Liver (tissue), 9 donors: ENCODE results near the gene TMEM87A. TPM values are rescaled to one million over a fixed set of nuclear protein-coding genes. Genes with fewer than 3 reads are reported as not detected.
A peak's percentile ranks its signal among the peaks of the same experiment; 100 is the strongest.

ENCODE experiments used
- DNase-seq: peaks from one replicate; pipeline ENCODE4 v3.0.0-alpha.2; 2017; ENCODE audit warnings: low spot score
- H3K27ac ChIP-seq, 2 donors: one replicate each; pipeline ENCODE4 v1.7.0; 2013; ENCODE audit warnings: inconsistent platforms in 2 of 2, low read length in 2 of 2, control low read depth in 1 of 2, low read depth in 1 of 2, mild to moderate bottlenecking in 1 of 2
- H3K27me3 ChIP-seq, 4 donors: one replicate each; pipeline versions ENCODE4 v1.6.1 to v1.7.0; 2013; ENCODE audit warnings: low read length in 3 of 4, inconsistent platforms in 1 of 4, mild to moderate bottlenecking in 1 of 4, moderate library complexity in 1 of 4; ENCODE audit not compliant: control insufficient read depth in 4 of 4, insufficient read depth in 4 of 4
- H3K36me3 ChIP-seq, 4 donors: one replicate each; pipeline versions ENCODE4 v1.6.1 to v1.7.0; 2013; ENCODE audit warnings: low read length in 3 of 4, mild to moderate bottlenecking in 3 of 4, low read depth in 1 of 4, moderate library complexity in 1 of 4; ENCODE audit not compliant: control insufficient read depth in 4 of 4, insufficient read depth in 3 of 4
- H3K4me1 ChIP-seq, 4 donors: one replicate each; pipeline versions ENCODE4 v1.6.1 to v1.7.0; 2013; ENCODE audit warnings: low read length in 3 of 4, mild to moderate bottlenecking in 3 of 4, moderate library complexity in 1 of 4; ENCODE audit not compliant: control insufficient read depth in 4 of 4, insufficient read depth in 4 of 4
- H3K4me3 ChIP-seq, 3 donors: one replicate each; pipeline versions ENCODE4 v1.6.1 to v1.7.0; 2013; ENCODE audit warnings: low read length in 3 of 3, control low read depth in 1 of 3, low read depth in 1 of 3, mild to moderate bottlenecking in 1 of 3
- H3K9ac ChIP-seq, 2 donors: one replicate each; pipeline ENCODE4 v1.7.0; 2013; ENCODE audit warnings: low read length in 2 of 2, mild to moderate bottlenecking in 2 of 2, moderate library complexity in 2 of 2, control low read depth in 1 of 2, low read depth in 1 of 2
- H3K9me3 ChIP-seq, 4 donors: one replicate each; pipeline versions ENCODE4 v1.6.1 to v1.7.0; 2013; ENCODE audit warnings: low read length in 3 of 4; ENCODE audit not compliant: control insufficient read depth in 4 of 4
- EGR1 ChIP-seq, 2 donors: IDR thresholded peaks; 2 replicates each; pipeline ENCODE4 v1.6.1; 2016 to 2018; ENCODE audit warnings: antibody characterized with exemption in 2 of 2, low read depth in 2 of 2
- FOXA1 ChIP-seq: IDR thresholded peaks from 2 replicates; pipeline ENCODE4 v1.6.1; 2016; ENCODE audit warnings: antibody characterized with exemption
- FOXA2 ChIP-seq: IDR thresholded peaks from 2 replicates; pipeline ENCODE4 v1.6.1; 2016; ENCODE audit warnings: antibody characterized with exemption
- GABPA ChIP-seq, 2 donors: IDR thresholded peaks in 1 of 2; conservative IDR thresholded peaks in 1 of 2; 2 replicates each; pipeline ENCODE4 v1.6.1; 2016; ENCODE audit warnings: antibody characterized with exemption in 2 of 2, mild to moderate bottlenecking in 1 of 2, moderate library complexity in 1 of 2
- HNF4A ChIP-seq, 2 donors: conservative IDR thresholded peaks; 2 replicates each; pipeline ENCODE4 v1.6.1; 2016; ENCODE audit warnings: antibody characterized with exemption in 2 of 2, mild to moderate bottlenecking in 2 of 2
- HNF4G ChIP-seq: IDR thresholded peaks from 2 replicates; pipeline ENCODE4 v1.6.1; 2016; ENCODE audit warnings: antibody characterized with exemption
- JUND ChIP-seq, 2 donors: IDR thresholded peaks; 2 replicates each; pipeline ENCODE4 v1.6.1; 2016; ENCODE audit warnings: antibody characterized with exemption in 2 of 2
- MAX ChIP-seq: IDR thresholded peaks from 2 replicates; pipeline ENCODE4 v1.6.1; 2016; ENCODE audit warnings: antibody characterized with exemption
- NR2F2 ChIP-seq: IDR thresholded peaks from 2 replicates; pipeline ENCODE4 v1.6.1; 2016; ENCODE audit warnings: antibody characterized with exemption
- RAD21 ChIP-seq, 2 donors: IDR thresholded peaks; 2 replicates each; pipeline ENCODE4 v1.6.1; 2016; ENCODE audit warnings: antibody characterized with exemption in 2 of 2, mild to moderate bottlenecking in 2 of 2
- RXRA ChIP-seq, 2 donors: IDR thresholded peaks; 2 replicates each; pipeline ENCODE4 v1.6.1; 2017 to 2018; ENCODE audit warnings: antibody characterized with exemption in 2 of 2, mild to moderate bottlenecking in 1 of 2
- SP1 ChIP-seq: IDR thresholded peaks from 2 replicates; pipeline ENCODE4 v1.6.1; 2018; ENCODE audit warnings: antibody characterized with exemption, mild to moderate bottlenecking
- TAF1 ChIP-seq: conservative IDR thresholded peaks from 2 replicates; pipeline ENCODE4 v1.6.1; 2016; ENCODE audit warnings: antibody characterized with exemption, mild to moderate bottlenecking
- YY1 ChIP-seq: IDR thresholded peaks from 2 replicates; pipeline ENCODE4 v1.6.1; 2016; ENCODE audit warnings: antibody characterized with exemption, mild to moderate bottlenecking
- WGBS: extraction: QIAGEN DNeasy Blood & Tissue Kit; methylation state at CpG from one replicate; pipeline ENCODE4 v1.1.7; 2013; 5-methylcytosine and 5-hydroxymethylcytosine counted together
- polyA plus RNA-seq, 2 donors: library from polyadenylated mRNA; stranded (reverse) in 1 of 2; unstranded in 1 of 2; fragments of 200-250 nt in 1 of 2; fragments of >200 nt in 1 of 2; fragmentation: Nextera tagmentation in 1 of 2; extraction: Ambion mirVana in 1 of 2; gene quantifications; one replicate each; pipeline versions ENCODE4 v1.2.1 to v1.2.3, GENCODE V29; 2013 to 2015
- total RNA-seq, 2 donors: library from RNA; depleted of rRNA; stranded (reverse); fragments of >200 nt; gene quantifications; one replicate each; pipeline ENCODE4 v1.2.3, GENCODE V29; 2014
- TF ChIP-seq, protein P1 (sequence below): IDR thresholded peaks from 2 replicates; pipeline ENCODE4 v1.6.1; 2016; ENCODE audit warnings: antibody characterized with exemption
- TF ChIP-seq, protein P2 (sequence below): IDR thresholded peaks from 2 replicates; pipeline ENCODE4 v1.6.1; 2016; ENCODE audit warnings: antibody characterized with exemption
- TF ChIP-seq, protein P3 (sequence below): IDR thresholded peaks from 2 replicates; pipeline ENCODE4 v1.6.1; 2016; ENCODE audit warnings: antibody characterized with exemption, mild to moderate bottlenecking
- TF ChIP-seq, protein P4 (sequence below): fragments of 150-350 bp; IDR thresholded peaks from 2 replicates; pipeline ENCODE4 v1.5.1; 2017; ENCODE audit warnings: improper control_type of control experiment, low read depth, low read length; ENCODE audit not compliant: missing input control
- donor health status: healthy.
- donor health status: healthy.
- donor health status: healthy.
- donor health status: healthy.
- donor health status: healthy.

The TMEM87A gene
- total and polyA plus RNA-seq, 4 donors: 9.2 to 27.3 (median 21.8) TPM

GRCh38 chr15:42314818-42315217 lies 41.6 kb upstream of the TMEM87A start:
- H3K27me3 ChIP-seq: no peaks in the 10 kb centered on the region
- no peak overlapping the region for H3K9ac ChIP-seq
- H3K27ac ChIP-seq: no peak overlapping the region
- H3K9me3 ChIP-seq: no peaks in the 10 kb centered on the region
- H3K4me3 ChIP-seq: no peak overlapping the region
- no peak for DNase-seq
- peaks cover 0 to 9% (median 4%) of the 10 kb centered on the region in 4 donors for H3K4me1 ChIP-seq
- TF ChIP-seq FOXA1 (no peak), EGR1 (IDR thresholded peaks at IDR 0.05; ENCODE audit: low read depth in 2 of 2) (no peak), SP1 (no peak), JUND (IDR thresholded peaks at IDR 0.05) (no peak), RXRA (IDR thresholded peaks at IDR 0.05) (peak in 1 of 2 donors; percentile 23), GABPA (IDR thresholded peaks at IDR 0.05 in 1 of 2, conservative IDR thresholded peaks at IDR 0.05 in 1 of 2) (peak in 1 of 2 donors; percentile 24), HNF4G (peak; percentile 58), NR2F2 (no peak), MAX (no peak), HNF4A (conservative IDR thresholded peaks at IDR 0.05) (peak; percentile 85 to 93), YY1 (peak; percentile 45), RAD21 (IDR thresholded peaks at IDR 0.05) (peak; percentile 43 to 51), TAF1 (no peak), FOXA2 (no peak)
- TF ChIP-seq, protein P1, sequence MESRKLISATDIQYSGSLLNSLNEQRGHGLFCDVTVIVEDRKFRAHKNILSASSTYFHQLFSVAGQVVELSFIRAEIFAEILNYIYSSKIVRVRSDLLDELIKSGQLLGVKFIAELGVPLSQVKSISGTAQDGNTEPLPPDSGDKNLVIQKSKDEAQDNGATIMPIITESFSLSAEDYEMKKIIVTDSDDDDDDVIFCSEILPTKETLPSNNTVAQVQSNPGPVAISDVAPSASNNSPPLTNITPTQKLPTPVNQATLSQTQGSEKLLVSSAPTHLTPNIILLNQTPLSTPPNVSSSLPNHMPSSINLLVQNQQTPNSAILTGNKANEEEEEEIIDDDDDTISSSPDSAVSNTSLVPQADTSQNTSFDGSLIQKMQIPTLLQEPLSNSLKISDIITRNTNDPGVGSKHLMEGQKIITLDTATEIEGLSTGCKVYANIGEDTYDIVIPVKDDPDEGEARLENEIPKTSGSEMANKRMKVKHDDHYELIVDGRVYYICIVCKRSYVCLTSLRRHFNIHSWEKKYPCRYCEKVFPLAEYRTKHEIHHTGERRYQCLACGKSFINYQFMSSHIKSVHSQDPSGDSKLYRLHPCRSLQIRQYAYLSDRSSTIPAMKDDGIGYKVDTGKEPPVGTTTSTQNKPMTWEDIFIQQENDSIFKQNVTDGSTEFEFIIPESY: no peak
- TF ChIP-seq, protein P2, sequence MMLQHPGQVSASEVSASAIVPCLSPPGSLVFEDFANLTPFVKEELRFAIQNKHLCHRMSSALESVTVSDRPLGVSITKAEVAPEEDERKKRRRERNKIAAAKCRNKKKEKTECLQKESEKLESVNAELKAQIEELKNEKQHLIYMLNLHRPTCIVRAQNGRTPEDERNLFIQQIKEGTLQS: no peak
- TF ChIP-seq, protein P3, sequence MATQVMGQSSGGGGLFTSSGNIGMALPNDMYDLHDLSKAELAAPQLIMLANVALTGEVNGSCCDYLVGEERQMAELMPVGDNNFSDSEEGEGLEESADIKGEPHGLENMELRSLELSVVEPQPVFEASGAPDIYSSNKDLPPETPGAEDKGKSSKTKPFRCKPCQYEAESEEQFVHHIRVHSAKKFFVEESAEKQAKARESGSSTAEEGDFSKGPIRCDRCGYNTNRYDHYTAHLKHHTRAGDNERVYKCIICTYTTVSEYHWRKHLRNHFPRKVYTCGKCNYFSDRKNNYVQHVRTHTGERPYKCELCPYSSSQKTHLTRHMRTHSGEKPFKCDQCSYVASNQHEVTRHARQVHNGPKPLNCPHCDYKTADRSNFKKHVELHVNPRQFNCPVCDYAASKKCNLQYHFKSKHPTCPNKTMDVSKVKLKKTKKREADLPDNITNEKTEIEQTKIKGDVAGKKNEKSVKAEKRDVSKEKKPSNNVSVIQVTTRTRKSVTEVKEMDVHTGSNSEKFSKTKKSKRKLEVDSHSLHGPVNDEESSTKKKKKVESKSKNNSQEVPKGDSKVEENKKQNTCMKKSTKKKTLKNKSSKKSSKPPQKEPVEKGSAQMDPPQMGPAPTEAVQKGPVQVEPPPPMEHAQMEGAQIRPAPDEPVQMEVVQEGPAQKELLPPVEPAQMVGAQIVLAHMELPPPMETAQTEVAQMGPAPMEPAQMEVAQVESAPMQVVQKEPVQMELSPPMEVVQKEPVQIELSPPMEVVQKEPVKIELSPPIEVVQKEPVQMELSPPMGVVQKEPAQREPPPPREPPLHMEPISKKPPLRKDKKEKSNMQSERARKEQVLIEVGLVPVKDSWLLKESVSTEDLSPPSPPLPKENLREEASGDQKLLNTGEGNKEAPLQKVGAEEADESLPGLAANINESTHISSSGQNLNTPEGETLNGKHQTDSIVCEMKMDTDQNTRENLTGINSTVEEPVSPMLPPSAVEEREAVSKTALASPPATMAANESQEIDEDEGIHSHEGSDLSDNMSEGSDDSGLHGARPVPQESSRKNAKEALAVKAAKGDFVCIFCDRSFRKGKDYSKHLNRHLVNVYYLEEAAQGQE: no peak
- TF ChIP-seq, protein P4, sequence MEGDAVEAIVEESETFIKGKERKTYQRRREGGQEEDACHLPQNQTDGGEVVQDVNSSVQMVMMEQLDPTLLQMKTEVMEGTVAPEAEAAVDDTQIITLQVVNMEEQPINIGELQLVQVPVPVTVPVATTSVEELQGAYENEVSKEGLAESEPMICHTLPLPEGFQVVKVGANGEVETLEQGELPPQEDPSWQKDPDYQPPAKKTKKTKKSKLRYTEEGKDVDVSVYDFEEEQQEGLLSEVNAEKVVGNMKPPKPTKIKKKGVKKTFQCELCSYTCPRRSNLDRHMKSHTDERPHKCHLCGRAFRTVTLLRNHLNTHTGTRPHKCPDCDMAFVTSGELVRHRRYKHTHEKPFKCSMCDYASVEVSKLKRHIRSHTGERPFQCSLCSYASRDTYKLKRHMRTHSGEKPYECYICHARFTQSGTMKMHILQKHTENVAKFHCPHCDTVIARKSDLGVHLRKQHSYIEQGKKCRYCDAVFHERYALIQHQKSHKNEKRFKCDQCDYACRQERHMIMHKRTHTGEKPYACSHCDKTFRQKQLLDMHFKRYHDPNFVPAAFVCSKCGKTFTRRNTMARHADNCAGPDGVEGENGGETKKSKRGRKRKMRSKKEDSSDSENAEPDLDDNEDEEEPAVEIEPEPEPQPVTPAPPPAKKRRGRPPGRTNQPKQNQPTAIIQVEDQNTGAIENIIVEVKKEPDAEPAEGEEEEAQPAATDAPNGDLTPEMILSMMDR: no peak
- H3K36me3 ChIP-seq: peaks cover 0 to 18% (median 16%) of the 10 kb centered on the region in 4 donors
- WGBS: 36% methylated on average over 1 of the region's 1 CpG
